ENCODE results near the gene MEGF8.
"Not testable (repeated sequence)": the region's sequence is repeated elsewhere in the genome, so short reads cannot be mapped to it uniquely, and the experiment has no call there.

MEGF8 gene

GRCh38 chr19:42311657-42312056 is 13.8 kb upstream of the MEGF8 start:
- no peak for DNase-seq

- DNase-seq, result no peak
These were observed 13.1 kb upstream of the MEGF8 start for GRCh38 chr19:42312370-42312769.

- DNase-seq, result no peak
These were observed 12.2 kb upstream of the MEGF8 start, which contains the start of gene TMEM145 for GRCh38 chr19:42313096-42313839. Gene TMEM145, plus strand, starts transcription at chr19:42313309. Its CDS starts 68 bp downstream, at chr19:42313377.

- DNase-seq, result no peak
These were observed 11.3 kb upstream of the MEGF8 start for GRCh38 chr19:42313840-42314755.

GRCh38 chr19:42315024-42315423 is 10.4 kb upstream of the MEGF8 start:
- no peak for DNase-seq

GRCh38 chr19:42316223-42317211 is 8.9 kb upstream of the MEGF8 start:
- no peak for DNase-seq

- DNase-seq, result no peak
These were observed 7.9 kb upstream of the MEGF8 start for GRCh38 chr19:42317535-42317934.

- no peak for DNase-seq
These were observed 3.1 kb upstream of the MEGF8 start for GRCh38 chr19:42322305-42322704.

- no peak for DNase-seq
These were observed 2.0 kb upstream of the MEGF8 start for GRCh38 chr19:42323473-42323851.

GRCh38 chr19:42323852-42324654 is 1.4 kb upstream of the MEGF8 start:
- DNase-seq, result no peak

- DNase-seq, result no peak
These were observed 654 bp upstream of the MEGF8 start for GRCh38 chr19:42324655-42325307.

- DNase-seq, result no peak
These were observed 699 bp downstream of the MEGF8 start for GRCh38 chr19:42325896-42326771.

GRCh38 chr19:42326969-42327368 is 1.5 kb downstream of the MEGF8 start:
- DNase-seq, result no peak

GRCh38 chr19:42327381-42327780 is 1.9 kb downstream of the MEGF8 start:
- no peak for DNase-seq

GRCh38 chr19:42328106-42328505 is 2.7 kb downstream of the MEGF8 start:
- no peak for DNase-seq

- no peak for DNase-seq
These were observed 3.4 kb downstream of the MEGF8 start for GRCh38 chr19:42328854-42329253.

- DNase-seq, result no peak
These were observed 4.8 kb downstream of the MEGF8 start for GRCh38 chr19:42330241-42330711.

GRCh38 chr19:42331333-42331732 is 5.9 kb downstream of the MEGF8 start:
- DNase-seq, result not testable (repeated sequence)

GRCh38 chr19:42332059-42332458 is 6.6 kb downstream of the MEGF8 start:
- no peak for DNase-seq

- no peak for DNase-seq
These were observed 7.6 kb downstream of the MEGF8 start for GRCh38 chr19:42333018-42333417.

All from activated effector memory CD4-positive, alpha-beta T cell treated with Interleukin-2 at 50 U/mL for 16 hours (primary cell).